NCI-H345 (cell line): ENCODE measurements around the gene ST8SIA3.
A peak's percentile ranks its signal among the peaks of the same experiment; 100 is the strongest.

Experiments
- DNase-seq: peaks from one replicate; lab custom pipeline; 2025; lab: John Stamatoyannopoulos, UW

Gene ST8SIA3, protein sequence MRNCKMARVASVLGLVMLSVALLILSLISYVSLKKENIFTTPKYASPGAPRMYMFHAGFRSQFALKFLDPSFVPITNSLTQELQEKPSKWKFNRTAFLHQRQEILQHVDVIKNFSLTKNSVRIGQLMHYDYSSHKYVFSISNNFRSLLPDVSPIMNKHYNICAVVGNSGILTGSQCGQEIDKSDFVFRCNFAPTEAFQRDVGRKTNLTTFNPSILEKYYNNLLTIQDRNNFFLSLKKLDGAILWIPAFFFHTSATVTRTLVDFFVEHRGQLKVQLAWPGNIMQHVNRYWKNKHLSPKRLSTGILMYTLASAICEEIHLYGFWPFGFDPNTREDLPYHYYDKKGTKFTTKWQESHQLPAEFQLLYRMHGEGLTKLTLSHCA

DNA sequence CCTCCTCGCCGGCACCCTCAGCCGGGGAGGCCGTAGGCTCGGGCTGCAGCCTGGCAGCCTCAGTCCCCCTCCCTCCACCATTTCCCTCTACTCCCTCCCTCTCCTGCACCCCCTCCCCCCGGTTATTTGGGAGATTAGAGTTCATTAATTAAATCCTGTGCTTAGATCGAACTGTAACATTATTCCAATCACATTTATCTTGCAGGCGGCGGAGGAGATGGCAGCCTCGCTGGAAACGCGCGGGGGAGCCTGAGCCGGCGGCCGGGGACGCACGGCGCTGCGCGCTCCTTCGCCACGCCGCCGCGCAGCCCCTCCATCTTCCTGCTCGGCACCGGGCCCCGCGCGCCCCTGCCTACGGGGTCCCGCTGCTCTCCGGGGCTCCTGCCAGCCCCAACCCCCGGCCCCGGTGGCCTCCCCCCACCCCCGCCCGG lies at the start of gene ST8SIA3:
Gene ST8SIA3 (plus strand): TSS at position 287 of the 431 bp plus-strand sequence. CDS start 290 bp downstream, outside the sequence.
- peak; percentile 58 for DNase-seq

DNA sequence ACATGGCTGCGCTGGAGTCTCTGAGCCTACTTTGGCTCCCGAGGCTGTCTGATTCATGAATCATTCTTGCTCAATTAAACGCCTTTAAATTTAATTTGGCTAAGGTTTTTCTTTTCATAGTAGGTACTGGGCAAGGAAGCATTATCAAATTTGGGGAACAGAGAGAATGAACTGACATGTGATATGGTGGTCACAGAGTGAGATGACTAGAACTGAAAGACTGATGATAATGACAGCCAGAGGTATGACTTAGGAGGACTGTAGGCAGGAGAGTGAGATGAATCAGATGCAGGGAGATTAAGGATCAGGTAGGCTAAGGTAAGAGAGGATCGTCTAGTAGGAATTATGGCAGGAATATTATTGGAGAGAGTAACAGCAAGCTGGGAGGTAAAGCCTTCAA lies 40.9 kb upstream of the ST8SIA3 start:
- no peak for DNase-seq

DNA sequence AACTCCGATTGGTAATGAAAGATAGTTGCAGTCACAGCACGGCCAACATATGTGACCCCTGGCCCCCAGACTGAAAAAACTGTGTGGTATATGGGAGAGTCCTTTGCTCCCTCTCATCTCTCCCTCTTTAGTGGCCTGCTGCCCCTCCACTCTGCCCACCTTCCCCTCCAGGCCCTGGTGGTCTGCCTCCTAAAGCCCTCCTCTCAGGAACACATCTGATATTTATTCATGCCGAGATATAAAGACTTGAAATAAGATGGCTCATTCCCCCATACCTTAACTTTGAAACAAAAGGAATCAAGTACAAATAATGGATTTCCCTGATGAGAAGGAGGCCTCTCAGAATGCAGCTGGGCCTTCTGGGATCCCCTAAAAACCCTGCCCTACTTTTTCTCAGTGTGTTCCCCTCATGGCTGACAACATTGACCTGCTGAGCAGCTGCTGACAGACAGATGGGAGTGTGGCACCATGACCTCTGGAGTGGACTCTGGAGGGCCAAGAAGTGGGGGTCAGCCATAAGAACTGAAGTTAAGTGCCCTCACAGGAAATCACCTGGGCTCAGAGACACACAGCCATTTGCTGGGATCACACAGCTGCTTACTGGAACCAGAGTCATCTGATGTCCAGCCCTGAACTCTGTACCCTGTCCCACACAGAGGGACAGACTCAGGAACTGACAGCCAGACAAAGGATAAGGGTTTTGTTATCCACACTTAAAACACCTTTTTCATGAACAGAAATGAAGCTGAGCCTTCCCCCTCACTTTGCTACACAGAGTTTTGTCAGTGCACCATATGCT lies 39.8 kb upstream of the ST8SIA3 start:
- no peak for DNase-seq

DNA sequence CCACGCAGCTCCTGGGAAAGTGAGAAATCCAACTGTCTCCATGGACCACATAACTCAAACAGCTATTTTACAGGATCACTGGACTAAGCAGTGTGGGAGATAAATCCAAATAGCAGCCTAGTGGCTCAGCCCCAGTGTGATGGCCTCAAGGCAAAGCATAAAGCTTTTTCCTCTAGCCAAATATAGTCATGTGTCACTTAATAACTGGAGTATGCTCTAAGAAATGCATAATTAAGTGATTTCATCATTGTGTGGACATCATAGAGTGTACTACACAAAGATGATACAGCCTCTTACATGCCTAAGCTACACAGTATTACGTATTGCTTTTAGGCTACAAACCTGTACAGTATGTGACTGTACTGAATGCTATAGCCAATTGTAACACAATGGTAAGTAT lies 31.8 kb upstream of the ST8SIA3 start:
- DNase-seq = no peak

DNA sequence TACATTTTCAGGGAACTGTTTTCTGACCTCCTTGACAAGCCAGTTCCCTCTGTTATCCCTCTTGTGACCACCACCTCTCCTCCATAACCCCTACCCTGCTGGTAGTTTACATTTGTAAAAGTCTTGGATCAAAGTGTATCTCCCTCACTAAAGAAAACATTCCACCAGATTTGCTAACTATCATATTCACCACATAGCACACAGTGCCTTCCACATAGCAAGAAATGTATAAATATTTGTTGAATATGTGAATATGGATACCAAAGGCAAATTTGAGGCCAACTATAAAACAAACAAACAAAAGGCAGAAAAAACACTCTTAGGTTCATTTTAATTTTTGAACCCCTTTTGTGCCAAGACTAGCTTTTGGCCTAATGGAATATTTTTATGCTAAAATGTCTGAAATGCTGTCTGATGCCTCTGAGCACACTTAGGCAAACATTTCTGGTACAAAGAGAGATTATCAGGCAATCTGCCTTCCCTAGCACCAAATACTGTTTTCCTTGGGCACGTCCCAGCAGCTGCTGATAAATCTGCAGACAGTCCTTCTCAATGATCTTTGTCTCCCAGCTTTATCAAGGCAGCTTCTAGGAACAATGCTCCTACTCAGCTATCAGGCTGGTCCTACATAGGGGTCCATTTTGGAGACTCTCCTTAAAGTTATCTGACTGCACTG lies 26.7 kb upstream of the ST8SIA3 start:
- no peak for DNase-seq

DNA sequence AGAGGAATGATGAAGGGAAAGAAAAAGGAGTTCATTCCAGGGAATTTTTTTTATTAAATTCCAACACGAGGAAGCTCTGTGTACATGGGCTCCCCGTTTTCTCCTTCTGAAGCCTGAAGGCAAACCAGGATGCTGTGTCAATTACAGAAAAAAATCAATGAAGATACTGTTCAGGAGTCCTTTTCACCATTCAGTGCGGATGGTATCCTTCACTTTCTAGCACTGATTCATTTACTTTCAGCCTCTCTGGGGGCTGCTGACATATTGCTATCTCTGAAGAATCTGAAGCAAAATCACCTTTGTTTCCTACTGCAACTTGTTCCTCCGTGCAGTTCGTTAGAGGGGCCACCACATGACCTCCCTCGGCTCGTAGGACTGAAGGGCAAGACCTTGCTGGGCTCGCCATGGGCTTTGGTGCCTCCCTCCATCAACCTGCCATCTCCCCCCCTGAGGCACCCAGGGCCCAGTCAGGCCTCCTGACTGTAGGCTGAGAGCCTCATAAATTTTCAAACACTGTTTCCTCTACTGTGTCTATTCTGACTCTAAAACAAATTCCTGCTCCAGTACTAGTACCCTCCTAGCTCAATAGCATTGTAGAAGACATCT lies 25.5 kb upstream of the ST8SIA3 start:
- DNase-seq = no peak

DNA sequence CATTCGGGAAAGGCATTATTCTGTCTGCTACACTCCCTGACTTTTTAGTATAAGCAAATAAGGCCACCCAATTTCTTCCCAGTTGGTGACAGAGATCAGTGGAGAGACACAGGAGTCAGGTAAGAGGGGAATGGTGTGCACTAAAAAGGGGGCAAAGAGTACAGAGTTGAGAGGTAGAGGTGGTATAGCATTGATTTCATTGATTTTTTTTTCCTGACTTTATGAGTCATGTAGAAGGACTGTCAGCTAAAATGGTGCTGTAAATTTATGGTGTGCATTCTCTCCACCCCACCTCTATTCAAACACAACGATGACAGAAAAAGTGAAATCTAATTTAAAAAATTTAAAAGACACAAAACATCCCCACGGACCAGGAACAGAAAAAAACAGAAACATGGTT lies 23.7 kb upstream of the ST8SIA3 start:
- DNase-seq = no peak

DNA sequence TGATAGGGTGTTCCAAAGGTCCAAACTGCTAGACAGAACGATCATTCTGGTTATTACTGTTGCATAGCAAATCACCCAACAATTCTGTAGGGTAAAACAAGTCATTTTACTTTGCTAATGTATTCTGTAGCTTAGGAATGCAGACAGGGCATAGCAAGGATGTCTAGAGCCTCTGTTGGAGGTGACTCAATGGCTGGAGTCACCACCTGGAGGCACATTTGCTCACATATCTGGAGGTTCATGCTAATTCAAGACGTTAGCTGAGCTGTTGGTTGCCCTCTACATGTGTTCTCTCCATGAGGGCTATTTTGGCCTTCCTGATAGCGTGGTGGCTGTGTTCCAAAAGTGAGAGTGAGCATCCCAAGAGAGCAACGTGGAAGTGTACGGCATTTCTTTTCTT lies 22.5 kb upstream of the ST8SIA3 start:
- no peak for DNase-seq

DNA sequence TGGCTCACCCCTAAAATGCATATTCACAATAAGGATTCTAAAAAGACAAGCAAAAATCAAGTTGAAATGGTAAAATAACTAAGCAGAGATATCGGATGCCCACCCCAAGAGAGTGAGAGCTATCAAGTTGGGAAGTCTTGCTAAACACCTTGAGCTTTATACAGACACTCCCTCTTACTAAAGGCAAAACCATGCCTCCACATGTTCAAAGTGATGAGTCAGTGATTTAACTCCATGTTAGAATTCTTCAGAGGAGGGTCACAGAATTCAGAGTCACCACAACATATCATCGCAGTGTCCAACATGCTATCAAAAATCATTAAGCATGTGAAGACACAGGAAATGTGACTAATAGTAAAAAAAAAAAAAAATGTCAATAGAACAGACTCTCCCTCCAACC lies 20.6 kb upstream of the ST8SIA3 start:
- DNase-seq = no peak

DNA sequence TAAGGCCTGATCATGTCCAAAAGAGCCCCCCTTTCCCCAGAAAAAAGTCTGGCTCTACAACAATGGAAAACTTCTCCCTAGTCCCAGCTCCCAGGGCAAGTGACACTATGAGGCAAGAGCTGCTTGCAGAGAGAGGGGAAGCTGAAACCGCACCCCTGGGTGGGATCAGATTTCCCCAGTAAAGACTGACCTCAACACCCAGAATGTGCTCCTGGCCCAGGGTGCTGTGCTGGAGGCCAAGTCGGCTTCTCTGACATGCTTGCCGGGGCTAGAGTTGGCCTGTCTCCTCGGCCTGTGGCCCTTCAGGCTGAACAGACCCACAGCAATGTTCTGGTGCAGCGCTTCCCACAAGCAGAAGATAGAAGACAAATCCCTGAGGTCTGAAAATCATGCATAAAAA lies 18.4 kb upstream of the ST8SIA3 start:
- DNase-seq = no peak

DNA sequence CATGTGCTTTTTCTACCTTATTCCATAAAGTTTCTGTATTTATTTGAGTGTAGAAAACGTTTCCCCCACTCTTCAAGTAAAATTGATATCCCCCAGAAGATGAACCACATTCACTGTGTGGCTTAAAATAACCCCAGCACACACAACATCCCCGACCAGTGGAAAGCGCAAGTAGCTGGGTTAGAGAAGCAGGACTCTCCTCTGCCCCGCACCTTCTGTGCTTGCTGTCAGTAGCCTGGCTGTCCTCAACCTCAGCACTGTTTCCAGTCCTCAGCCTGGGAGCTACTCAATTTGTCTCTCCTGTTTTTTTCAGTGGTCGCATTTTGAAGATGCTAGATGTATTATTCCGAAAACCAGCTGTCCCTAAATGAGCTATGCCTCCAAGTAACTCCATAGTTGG lies 18.0 kb upstream of the ST8SIA3 start:
- DNase-seq = no peak

DNA sequence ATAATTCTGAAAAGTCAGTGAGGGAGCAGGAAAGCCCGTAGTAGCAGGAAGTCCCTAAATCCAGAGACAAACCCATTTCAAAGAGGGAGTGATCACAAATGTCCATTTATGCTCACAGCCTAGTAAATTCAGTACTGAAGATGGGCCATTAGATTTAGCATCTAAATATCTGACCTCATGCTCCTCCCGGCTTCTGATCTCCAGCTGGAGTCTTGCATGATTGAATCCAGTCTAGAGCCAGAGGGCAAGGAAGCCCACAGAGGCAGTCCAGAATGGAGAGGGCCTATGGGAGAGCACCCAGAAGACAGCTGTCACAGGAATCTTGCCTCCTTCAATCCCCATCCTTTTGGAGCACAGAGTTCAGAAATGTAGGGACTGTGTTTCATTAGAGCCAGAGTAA lies 16.0 kb upstream of the ST8SIA3 start:
- DNase-seq = no peak

DNA sequence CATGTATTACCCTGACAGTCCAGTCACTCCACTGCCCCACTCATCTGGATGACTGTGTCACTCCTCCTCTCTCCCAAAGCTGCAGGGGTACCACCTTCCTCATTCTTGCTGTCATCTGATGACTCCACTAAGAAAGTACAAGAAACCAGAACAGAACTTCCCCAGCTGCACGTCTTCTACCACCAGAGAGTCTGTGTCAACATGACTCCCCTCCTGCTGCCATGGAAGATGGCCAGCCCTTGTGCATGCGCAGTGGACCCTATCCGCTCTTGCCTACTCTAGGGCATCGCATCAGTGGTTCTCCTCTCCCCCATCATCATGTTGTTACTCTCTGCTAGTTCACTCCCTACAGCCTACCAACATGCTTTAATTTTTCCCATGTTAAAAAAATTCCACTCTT lies 14.5 kb upstream of the ST8SIA3 start:
- no peak for DNase-seq

DNA sequence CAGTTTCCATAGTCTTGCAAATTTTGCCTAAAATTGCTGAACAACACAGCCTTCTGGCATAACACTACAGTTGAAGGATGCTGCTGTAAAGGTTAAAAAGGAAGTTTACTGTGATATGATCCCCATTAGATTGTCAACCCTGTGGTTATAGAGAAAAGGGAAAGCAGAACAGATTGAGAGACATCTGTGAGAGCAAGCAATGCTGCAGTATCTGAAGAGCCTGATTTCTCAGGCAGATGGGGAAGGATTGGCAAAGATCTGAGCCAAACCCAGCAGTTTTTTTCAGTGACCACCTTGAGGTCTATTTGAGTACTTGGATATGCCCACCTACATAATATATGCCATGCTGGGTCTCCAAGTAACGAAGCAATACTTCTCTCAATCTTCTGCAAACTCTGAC lies 8.5 kb upstream of the ST8SIA3 start:
- DNase-seq = no peak

DNA sequence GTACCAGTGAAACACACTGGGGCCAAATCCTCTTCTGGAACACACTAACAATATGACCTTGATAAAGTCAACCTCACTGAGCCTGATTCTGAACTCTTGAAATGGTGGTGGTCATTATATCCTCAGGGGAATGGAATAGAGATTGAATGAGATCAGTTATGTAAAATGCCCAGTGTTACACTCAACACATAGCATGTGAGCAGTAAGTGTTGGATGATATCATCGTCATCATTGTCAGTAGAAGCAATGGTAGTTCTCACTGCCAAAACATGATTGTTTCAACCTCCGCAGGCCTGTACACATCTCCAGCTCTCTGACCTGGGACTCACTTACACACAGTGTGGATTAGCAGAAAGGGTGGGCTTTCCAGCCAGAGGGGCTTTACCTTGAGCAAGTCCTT lies 5.5 kb upstream of the ST8SIA3 start:
- no peak for DNase-seq

DNA sequence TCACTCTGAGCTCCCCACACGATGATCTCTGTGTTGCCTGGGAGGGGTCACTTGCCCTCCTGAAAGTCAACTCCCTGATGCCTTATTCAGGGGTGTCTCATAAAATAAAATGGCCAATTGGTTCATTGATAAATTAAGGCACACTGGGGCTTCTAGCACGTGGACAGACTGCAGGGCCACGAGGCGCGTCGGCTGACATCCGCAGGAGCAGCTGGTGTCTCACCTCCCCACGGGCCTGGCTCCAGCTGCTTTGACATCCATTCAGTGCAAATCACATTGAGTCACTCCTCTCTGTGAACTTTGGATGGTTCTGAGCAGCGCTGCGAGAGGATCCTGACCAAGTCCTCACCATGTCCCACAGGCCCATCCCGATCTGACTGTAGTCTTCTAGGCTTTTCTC lies 4.6 kb upstream of the ST8SIA3 start:
- DNase-seq = no peak

DNA sequence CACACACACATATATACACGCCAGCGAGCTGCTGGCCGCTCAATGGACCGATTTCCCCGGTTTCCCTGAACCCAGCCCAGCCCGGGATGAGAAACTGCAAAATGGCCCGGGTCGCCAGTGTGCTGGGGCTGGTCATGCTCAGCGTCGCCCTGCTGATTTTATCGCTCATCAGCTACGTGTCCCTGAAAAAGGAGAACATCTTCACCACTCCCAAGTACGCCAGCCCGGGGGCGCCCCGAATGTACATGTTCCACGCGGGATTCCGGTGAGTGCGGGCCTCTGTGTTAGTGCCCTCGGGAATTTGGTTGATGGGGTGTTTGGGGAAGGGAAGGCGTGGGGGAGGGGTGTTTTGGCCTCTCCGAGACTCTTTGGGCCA lies 392 bp downstream of the ST8SIA3 start:
- DNase-seq = peak; percentile 13

DNA sequence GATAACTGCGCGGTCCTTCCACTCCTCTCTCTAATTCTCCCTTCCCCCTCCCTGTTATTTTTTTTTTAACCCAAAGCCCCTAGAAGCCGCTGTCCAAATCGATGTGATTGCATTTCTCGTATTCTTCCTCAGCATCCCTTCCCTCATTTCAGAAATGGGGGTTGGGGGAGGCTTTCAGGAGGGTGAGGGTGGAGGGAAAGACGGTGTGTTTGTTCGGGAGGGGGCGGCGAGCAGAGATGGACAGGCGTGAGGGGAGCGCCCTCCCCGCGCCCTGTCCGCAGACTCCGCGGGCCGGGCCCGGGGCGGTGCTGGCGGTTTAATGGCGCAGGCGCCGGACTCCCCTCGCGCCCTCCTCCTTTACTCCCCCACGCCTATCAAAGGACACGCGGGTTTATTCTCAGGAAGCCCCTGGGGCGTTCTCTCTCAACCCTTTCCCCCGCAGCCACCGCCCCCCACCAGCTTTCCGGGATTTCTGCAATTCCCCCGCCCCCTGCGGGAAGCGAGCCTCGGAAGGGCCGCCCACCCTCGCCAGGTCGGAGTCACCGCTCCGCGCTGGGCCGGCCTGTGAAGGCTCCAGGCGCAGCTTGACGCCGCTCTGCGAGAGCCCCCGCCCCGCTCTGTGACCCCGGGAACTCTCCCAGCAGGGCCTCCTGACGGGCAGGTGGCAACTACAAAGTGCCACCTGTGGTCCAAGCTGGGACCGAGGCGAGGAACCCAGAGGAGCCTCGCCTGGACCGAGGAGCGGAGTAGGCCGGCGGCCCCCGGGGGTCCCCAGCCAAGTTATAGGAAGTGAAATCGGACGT lies 981 bp downstream of the ST8SIA3 start:
- DNase-seq = peak; percentile 20

DNA sequence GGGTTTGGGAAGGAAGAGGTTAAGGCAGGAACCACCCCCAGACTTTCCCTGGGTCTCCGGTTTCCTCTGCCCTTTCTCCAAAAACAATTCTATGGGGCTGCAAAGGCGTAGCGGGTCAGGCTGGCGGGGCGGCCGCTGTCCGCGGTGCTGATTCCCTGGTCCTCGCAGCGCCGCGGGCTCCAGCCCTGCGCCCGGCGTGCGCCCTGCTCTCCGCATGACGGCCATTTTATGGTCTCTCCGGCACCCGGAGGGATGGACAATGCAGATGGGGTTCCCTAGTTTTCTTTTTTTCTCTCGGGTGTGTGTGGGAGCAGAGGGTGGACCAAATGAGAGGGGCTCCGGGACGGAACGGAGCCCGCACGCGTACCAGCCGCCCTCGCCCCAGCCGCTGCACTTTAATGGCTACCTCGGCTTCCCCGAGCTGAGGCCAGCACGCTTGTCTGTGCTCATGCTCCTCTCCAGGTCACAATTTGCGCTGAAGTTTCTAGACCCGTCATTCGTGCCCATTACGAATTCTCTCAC lies 1.6 kb downstream of the ST8SIA3 start:
- DNase-seq = no peak

DNA sequence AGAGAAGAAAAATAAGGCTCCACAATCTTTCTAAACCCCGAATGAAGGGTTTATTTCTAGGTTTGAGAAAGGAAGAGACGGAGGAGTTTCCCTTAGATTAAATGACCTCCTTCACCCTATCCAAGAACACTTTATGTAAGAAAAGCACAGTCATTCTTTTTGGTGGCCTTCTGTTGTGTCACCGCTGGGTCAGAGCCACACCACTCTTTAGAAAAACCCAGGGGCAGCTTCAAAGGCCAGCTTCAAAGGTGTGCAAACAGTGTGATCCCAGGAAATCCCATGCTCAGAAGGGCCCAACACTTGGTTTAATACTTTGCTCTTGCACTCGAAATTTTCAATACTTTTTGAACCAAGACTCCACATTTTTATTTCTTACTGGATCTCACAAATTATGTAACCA lies 7.1 kb downstream of the ST8SIA3 start:
- DNase-seq = no peak

DNA sequence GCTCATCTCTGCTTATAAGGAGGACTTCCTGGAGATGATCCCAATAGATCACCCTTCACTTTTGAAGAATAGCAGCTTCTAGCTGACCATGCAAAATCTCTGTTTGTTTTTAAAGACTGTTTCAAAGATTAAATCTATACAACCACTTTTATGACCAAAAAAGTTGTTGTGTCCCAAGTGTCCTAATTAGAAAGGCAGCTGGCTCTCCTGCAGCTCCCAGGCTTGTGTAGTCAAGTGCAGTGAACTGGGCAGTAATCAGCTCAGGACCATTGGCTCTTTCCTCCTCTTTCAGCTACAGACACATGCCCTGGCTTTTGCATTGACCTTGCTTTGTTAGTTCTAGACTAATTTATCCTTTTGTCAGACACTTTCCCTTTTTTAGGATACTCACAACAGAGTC lies 10.4 kb downstream of the ST8SIA3 start:
- DNase-seq = no peak
